ENCODE results near the gene CRABP1.
A peak's percentile ranks its signal among the peaks of the same experiment; 100 is the strongest.

Gene CRABP1

DNA sequence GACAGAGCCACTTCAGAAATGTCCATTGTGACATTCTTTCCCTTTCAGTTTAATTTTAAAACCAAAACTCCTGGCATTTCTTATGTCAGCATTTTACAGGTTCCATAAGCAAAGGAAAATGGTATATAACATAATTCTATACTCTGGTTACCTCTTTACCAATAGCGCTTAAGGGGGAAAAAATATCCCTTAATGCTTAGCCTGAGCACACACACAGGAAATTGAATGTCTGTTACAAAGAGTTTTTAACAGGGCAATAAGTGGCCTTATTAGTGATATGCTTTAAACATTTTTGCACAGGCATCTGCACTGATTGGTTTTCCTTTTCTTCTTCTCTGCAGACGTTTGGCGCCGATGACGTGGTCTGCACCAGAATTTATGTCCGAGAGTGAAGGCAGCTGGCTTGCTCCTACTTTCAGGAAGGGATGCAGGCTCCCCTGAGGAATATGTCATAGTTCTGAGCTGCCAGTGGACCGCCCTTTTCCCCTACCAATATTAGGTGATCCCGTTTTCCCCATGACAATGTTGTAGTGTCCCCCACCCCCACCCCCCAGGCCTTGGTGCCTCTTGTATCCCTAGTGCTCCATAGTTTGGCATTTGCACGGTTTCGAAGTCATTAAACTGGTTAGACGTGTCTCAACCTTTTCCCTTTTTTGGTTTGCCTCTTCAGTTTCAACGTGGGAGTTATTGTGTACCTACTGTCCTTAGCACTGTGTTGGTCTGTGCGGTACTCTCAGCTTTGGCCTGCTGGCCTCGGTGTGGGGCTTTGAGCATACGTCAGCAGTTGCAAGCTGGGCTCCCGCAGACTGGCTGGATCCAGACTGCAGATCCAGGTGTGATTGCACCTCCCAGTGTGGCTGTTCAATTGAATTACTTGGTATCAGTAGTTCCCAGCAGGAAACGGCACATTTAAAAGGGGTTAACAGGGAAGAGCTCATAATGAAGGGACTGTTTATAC is 7.7 kb downstream of the CRABP1 start:
- DNase-seq: peak; percentile 37

DNA sequence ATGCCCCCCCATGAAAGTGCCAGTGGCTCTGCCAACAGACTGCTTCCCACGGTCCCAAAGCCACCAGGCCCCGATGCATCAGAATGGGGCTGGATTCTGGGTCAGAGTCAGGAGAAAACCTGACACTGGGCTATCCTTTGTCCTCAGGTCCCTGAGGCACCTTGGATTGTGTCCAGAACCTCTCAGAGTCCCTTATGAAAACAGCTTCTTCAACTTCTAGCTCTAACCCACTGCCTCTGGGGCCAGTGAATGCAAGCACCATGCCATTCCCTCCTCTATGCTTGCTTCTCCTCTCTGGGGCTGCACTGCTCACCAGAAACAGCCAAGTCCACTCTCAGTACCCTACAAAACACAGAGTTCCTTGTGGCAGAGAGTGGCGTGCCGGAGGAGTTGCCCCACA is 9.9 kb downstream of the CRABP1 start:
- no peak for DNase-seq

DNA sequence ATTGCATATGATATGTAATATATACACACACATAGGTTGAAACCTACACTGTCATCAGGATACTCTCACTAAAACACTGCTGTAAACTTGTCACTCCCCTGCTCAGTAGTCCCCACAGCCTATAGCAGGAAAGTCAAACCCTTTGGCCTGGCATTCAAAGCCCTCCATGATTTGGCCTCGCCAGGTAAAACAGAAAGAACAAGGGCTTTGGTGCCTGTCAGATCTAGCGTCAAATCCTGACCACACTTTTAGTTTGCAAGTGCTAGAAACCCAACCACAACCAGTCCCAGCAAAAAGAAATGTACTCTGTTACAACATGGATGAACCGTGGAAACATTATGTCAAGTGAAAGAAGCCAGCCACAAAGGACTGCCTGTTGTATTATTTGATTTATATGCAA is 11.4 kb downstream of the CRABP1 start:
- DNase-seq: no peak

DNA sequence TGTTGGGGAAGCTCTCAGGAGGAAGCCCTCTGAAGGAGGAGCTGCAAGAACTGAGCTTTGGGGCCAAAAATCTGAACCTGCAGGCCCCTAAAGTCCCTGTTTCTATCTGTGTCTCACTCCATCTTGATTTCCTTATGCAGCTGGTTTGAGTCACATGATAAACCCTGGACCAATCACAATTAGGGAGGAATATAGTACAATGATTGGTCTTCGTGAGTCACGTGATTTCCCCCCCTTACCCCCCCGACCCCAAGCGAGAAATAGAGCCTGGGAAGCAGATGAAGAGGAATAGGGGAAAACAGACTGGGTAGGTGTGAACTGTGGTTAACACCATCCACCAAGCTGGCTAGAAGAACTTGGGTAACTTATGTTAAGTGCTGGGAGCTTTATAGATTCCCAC is 12.9 kb downstream of the CRABP1 start:
- peak; percentile 44 for DNase-seq

DNA sequence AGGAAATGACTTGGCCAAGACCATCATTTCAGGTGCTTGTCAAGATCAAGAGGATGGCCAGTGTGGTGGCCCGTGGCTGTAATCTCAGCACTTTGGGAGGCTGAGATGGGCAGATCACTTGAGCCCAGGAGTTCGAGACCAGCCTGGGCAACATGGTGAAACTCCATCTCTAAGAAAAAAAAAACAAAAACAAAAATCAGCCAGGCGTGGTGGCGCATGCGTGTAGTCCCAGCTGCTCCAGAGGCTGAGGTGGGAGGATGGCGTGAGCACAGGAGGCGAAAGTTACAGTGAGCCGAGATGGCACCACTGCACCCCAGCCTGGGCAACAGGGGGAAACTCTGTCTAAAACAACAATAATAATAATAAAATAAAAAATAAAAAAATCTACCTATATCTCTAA is 15.0 kb downstream of the CRABP1 start:
- DNase-seq: no peak

DNA sequence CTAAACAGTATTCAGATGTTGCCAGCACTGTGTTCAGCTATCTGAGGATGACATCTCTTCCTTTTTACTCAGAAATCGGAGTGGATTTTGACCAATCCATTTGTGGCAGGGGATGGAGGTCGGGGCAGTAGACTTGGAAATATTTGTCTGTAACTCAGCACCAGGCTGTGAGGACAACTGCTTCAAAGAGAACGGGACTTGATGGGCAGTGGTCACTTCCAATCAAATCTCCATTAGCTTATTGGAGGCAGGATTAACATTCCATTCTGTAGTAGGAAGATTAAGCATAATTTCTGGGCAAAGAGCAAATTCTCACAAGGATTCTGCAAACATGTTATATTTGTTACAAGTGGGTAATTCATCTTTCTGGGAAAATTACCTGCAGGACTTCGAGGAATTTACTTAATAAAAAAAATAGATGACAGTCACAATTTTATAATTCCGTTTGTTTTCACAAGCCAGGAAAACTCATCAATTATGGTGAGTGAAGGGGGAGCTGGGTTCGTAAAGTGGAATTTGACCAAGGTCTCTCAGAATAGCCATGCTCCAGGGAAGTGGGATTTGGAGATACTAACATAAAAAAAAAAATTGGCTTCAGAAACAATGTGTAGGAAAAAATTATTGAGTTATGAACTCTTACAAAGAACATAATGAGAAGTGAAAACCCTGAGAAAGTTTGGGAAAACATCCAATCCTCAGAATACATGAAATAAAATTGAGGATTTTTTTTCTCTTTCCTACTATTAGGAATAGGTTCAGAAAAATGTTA is 18.1 kb downstream of the CRABP1 start:
- no peak for DNase-seq

DNA sequence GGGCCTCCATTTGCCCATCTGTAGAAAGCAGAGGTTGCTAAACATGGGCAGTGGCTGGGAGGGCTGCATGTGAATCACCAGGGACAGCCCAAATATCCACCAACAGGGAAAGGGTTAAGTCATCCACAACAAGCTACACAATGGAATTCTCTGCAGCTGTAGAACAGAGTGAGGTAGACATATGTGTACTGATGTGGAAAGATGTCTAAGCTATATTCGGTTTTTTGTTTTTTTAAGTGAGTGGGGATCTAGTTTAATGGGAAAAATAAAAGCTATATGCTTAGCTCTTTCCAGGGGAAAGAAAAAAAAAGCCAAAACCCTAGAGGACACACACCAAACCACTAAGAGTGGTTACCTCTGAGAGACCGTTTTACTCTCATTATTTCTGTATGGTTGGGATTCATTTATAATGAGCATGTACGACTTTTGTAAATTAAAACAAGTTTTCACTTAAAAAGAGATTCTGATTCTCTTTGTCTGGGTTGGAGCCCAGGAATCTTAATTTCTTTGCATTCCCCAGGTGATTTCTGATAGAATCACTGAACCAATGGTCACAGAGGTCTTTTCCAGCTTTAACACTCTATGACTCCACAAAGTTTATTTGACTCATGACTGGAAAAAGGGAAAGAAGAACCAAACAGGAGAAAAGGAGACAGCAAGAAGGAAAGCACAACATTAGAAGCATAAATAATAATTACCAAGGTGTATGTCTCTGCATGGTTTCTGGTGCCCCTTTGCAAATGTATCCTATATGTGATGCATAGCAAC is 19.1 kb downstream of the CRABP1 start:
- no peak for DNase-seq

DNA sequence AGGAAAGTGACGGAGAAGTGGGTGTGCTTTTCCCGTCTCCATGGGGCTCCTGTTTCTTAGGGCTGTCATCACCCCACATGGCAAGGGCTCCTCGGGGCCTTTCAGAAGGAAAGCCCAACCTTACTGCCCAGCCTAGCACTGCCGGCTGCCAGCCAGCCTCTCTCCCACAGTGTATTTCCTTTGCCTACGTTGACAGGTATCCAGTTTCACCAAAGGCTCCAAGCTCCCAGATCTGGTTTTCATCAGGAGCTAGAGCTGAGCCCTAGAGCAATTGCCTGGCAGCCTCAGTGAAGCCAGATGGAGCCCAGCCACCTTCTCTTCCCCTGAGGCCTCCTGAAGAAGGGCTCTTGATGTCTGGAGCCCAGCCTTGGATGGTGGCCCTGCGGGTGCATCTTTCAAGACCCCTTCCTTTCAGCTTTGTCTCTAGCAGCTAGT is 20.2 kb downstream of the CRABP1 start:
- peak; percentile 17 for DNase-seq

DNA sequence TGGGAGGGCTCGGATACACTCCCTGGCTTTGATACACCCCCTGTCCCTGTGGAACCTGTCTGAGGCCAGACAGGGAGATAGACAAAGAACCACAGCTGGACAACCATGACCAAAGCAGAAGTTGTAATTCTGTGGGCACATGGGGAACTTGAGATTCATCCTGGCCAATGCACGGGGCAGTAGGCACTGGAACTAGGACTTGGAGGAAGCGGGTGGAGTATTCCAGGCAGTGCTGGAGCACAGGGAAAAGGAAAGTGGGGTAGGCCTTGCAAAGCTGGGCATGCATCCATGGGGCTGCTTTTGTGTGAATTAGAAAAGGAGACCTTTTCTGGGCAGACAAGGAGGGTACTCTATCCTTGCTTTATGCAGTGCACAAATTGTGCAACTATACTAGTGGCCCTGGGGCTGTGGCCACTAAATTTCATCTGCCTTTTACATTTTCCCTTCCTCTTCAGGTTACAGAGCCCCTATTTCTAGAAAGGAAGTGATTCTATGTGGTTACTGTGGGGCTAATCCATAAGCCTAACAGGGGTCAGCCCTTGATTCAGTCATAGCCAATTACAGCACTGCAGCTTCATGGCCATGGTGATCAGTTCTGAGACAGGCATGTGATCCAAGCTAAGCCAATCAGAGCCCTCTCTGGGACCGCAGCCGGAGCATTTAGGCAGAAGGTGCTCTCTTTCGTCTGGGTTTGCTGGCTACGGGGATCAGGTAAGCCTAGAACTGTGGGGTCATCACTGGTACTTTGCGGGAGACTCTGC is 21.0 kb downstream of the CRABP1 start:
- DNase-seq: no peak

DNA sequence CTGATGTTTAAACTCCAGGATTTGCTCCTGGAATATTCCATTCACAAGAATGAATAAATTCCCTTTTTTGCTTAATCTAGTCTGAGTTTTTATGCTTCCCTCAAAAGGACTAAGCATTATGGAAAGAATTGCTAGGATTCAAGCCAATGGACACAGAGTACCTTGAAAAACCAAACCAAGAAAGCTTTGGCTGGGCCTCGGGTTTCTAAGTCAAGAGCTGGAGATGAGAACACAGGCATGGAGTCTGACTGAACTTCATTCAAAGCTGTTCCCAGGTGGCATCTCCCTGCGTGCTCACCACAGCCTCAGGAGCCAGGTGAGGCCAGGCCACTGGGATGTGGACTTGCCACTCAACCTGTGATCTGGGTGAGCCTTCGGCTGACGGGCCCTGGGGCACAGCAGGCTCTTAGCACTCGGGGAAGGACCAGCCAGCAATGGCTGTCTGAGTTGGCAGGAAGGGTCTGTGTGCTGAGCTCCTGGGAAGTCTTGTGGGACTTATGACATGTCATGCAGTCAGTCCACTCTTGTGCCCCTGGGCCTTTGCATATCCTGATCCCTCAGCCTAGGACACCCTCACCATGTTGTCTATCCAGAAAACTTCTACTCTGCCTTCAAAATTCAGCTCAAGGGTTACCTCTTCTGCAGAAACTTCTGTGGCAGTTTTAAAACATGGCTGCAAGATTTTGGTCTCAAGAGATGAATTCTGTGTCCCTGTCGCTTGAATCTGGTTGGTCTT is 21.8 kb downstream of the CRABP1 start:
- DNase-seq: no peak

DNA sequence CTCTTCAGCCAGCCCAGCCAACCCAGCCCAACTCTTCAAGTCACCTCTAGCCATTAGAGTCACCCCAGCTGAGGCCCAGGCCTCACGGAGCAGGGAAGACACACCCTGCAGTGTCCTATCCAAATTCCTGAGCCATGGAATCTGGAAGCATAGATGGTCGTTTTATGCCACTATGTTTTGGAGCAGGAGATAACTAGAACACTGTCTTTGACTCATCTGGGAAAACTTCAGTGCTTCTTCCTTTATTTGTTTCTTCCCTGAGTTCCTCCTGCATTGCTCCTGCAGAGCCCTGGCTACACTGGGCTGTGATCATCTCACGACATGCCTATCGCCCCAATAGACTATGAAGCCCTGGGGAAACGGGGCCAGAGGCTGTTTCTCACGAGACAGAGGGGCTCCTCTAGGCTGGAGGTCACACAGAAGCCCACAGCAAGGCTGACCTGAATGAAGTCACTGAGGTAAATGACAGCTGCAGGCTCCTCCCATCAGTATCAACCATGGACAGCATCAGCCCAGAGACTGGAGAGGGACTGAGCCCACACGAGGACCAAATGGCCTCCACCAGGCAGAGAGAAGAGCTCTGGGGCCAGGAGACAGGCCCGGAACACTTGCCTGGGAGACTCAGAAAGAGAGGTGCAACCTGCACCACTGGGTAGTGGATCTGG is 22.7 kb downstream of the CRABP1 start:
- DNase-seq: no peak

DNA sequence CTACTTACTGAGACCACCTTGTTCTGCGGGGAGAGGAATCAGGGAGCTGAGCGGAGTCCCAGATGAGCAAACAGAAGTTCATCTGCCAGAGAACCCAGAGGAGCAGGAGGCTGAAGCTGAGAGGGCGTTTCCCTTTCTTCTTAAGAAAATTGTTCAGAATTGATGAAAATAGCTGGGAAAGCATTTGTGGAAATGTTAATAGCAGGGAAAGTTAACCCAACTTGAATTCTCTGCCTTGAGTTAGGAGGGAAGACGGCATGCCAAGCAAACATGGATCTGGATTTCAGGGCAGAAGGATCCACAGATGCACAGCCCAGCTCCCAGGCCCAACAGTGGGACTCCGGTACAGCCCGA is 23.2 kb downstream of the CRABP1 start:
- DNase-seq: no peak

DNA sequence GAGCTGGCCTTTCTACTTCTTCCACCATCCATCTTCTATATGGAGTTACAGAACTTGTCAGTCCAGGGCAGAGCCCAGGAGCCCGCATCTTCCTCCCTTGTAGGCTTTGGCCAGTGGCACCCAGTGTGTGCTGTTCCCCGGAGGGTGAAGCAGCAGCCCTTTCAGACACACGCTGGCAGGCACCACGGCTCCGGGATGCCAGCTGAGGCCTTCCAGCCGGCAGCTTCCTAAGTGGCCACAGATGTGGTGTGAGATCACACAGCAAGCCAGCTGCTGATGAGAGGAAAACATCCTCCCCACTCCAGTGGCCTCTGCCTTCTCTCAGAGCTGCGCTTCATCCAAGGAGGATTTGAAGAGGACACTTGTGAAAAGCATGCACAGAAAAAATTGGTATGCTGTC is 24.1 kb downstream of the CRABP1 start:
- DNase-seq: peak; percentile 66

DNA sequence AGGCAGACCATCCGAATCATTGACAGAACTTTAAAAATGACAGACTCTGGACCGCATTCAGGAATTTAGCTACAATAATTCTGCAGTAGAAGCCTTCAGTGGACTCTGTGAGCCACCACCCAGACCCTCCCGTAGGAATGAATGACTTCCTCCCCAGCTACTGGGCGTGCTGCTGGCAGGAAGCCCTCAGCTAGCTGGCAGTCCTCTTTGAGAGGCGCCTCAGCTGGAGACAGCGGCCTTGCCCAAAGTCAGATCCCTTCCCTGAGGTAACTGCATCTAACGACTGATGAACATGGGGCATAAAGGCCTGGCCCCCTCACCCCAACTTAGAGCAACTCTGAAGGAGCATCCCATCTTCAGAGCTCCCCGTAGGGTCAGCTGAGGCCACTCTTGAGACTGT is 25.8 kb downstream of the CRABP1 start:
- DNase-seq: no peak

DNA sequence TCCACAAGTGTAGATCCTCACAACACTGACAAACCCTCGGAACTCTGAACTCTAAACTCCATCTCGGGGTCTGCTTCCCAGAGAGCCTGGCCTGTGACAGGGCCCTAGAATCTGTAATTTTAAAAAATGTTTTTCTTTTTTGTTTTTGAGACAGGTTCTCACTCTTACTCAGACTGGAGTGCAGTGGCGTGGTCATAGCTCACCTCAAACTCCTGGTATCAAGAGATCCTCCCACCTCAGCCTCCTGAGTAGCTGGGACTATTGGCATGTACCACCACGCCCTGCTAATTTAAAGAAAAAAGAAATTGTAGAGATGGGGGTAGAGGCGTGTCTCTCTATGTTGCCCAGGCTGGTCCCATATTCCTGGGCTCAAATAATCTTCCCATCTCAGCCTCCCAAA is 26.2 kb downstream of the CRABP1 start:
- no peak for DNase-seq

DNA sequence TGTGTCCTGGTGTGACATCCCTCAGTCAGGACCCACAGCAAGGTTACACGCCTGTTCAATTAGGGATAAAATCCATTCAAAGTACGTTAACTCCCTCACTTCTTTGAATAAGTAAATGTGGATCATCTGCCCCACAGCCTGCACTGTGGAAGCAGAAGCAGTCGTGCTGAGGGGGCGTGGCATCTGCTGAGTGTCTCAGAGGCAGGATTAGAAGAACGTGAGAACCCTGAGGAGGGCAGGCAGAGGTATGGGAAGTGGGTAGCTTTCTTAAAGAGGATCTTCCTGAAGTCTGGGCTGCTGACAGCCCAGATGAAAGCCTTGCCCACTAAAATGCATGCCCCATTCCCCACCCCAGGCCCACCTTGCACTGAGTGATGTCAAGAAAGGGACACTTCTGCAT is 28.5 kb downstream of the CRABP1 start:
- DNase-seq: no peak

DNA sequence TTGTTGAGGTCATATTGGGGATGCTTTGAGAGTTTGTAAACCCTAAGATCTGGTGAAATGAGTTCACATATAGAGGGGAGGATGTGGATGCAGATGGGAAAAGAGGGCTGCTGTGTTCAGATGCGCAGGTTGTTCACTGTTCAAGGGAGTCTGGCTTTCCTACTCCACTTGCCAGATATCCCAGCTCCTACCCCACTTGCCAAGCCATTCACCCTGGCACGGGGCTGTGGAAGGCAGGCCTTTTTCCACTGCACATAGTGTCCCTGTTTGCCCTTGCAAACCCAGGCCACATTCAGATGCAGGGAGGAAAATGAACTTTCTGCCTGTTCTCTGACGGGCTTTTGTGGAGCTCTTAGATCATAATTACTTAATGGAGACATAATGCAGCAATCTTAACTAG is 29.0 kb downstream of the CRABP1 start:
- DNase-seq: no peak

DNA sequence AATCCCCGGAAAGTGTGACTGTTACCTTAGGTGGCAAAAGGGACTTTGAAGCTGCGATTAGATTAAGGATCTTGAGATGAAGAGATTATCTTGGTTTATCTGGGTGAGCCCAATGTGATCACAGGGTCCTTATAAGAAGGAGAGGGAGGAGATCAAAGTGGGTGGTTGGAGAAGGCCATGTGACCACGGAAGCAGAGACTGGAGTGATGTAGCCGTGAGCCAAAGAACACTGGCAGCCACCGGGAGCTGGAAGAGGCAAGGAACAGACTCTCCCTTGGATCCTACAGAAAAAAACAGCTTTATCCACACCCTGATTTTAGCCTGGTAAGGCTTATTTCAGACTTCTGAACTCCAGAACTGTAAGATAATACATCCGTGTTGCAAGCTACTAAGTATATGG is 29.9 kb downstream of the CRABP1 start:
- DNase-seq: no peak

DNA sequence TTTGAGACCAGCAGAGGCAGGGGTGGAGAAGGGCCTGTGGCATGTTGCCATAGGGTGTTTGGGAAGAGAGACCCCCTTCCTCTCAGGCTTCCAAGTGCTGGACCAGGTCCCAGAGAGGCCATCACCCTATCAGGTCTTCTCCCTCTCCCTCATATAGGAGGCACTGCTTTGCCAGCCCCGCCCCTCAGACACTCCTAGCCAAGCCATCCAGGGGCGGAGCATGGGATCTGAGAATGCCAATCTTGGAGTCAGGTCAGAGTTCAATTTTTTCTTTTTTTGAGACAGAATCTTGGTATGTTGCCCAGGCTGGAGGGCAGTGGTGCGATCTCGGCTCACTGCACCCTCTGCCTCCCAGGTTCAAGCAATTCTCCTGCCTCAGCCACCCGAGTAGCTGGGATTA is 32.7 kb downstream of the CRABP1 start:
- peak; percentile 10 for DNase-seq

DNA sequence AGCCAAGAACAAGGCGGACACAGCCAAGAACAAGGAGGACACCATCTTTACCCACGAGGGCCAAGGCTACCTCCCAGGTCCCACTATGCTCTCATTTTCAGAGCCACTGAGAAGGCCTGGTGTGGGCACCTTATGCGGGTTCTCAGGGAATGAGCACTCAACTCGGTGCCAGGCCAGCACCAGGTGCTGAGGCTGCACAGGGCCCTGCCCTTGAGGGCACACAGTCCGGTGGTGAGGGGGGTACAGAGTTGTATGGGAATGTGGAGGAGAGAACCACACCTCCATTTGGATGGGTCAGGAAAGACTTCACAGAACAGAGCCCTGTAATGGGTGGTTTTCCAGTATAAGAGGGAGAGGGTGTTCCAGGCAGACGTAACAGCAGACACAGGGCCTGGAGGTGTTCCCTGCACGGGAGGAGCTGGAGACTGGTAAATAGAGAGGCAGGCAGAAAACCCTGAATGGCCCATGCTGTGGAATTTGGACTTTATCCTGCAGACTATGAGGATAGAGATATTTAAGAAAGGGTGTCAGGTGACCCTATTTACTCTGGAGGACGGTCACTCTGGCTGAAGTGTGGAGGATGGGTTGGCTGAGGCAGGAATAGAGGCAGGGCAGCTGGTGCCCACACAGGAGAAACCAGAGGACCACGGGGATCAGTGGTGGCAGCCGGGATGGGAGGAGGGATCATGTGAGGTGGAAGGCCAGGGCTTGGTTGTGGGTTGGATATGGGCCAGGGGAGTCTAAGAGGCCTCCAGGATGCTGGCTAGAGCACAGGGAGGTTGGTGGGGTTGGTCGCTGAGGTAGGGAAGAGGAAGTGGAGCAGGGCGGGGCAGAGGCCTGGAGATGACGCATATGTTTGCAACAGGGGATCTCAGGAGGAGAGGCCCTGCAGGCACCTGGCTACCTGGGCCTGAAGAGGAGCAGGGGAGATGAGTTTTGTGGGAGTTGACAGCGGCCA is 34.6 kb downstream of the CRABP1 start:
- peak; percentile 93 for DNase-seq
